MCF 10A (cell line): Measurements from ENCODE around the gene GUCY1A2. TPM values are rescaled to one million over a fixed set of nuclear protein-coding genes. Genes with fewer than 3 reads are reported as not detected.

Experiments
- BruUV-seq: library from RNA; stranded (reverse); fragments of 400-500 nt; replicated peaks from 2 replicates; lab custom pipeline; 2021; lab: Mats Ljungman, UMichigan
- CTCF ChIA-PET: fragments of 300-600 bp; sonication (Branson Sonifier 250); formaldehyde crosslinking; extraction: SDS; loops from one replicate; lab custom pipeline; 2021; ENCODE audit warnings: antibody characterized with exemption, inconsistent platforms; lab: Yijun Ruan, JAX
- POLR2A ChIA-PET: fragments of 300-600, 350-650 bp; sonication (Branson Sonifier 250); formaldehyde crosslinking; extraction: SDS; loops from one replicate; lab custom pipeline; 2020; ENCODE audit warnings: antibody characterized with exemption, inconsistent platforms; lab: Yijun Ruan, JAX
- DNase-seq: peaks from one replicate; pipeline ENCODE4 v3.0.0-alpha.2; 2018; ENCODE audit not compliant: unreplicated experiment
- H3K27ac Mint-ChIP-seq: one replicate; pipeline ENCODE4 v1.8.0; 2022; ENCODE audit warnings: mild to moderate bottlenecking, low read depth, mixed read lengths; ENCODE audit not compliant: unreplicated experiment
- H3K27me3 Mint-ChIP-seq: one replicate; pipeline ENCODE4 v1.8.0; 2022; ENCODE audit warnings: mixed read lengths; ENCODE audit not compliant: insufficient read depth, unreplicated experiment
- H3K36me3 Mint-ChIP-seq: one replicate; pipeline ENCODE4 v1.8.0; 2022; ENCODE audit warnings: mild to moderate bottlenecking, moderate library complexity, mixed read lengths; ENCODE audit not compliant: insufficient read depth, unreplicated experiment
- H3K4me1 Mint-ChIP-seq: one replicate; pipeline ENCODE4 v1.8.0; 2022; ENCODE audit warnings: mixed read lengths; ENCODE audit not compliant: insufficient read depth, unreplicated experiment
- H3K4me3 Mint-ChIP-seq: one replicate; pipeline ENCODE4 v1.8.0; 2022; ENCODE audit warnings: mild to moderate bottlenecking, moderate library complexity, mixed read lengths; ENCODE audit not compliant: unreplicated experiment
- H3K9me3 Mint-ChIP-seq: one replicate; pipeline ENCODE4 v1.8.0; 2022; ENCODE audit warnings: mixed read lengths; ENCODE audit not compliant: unreplicated experiment
- CTCF ChIP-seq: fragments of 200-600 bp; IDR thresholded peaks from one replicate; pipeline ENCODE4 v1.8.0; 2022; ENCODE audit warnings: antibody characterized with exemption, mild to moderate bottlenecking; ENCODE audit not compliant: unreplicated experiment
- intact Hi-C: fragments of 100-400 bp; cut with micrococcal nuclease; formaldehyde crosslinking; loops from 2 replicates; pipeline ENCODE4 v1.14.1; 2022
- total RNA-seq: library from RNA; stranded (reverse); gene quantifications from 2 replicates; pipeline ENCODE4 v1.2.3, GENCODE V29; 2022

GUCY1A2 gene
- total RNA-seq, 1 experiment from 2014 or later, result 0.09 TPM

DNA sequence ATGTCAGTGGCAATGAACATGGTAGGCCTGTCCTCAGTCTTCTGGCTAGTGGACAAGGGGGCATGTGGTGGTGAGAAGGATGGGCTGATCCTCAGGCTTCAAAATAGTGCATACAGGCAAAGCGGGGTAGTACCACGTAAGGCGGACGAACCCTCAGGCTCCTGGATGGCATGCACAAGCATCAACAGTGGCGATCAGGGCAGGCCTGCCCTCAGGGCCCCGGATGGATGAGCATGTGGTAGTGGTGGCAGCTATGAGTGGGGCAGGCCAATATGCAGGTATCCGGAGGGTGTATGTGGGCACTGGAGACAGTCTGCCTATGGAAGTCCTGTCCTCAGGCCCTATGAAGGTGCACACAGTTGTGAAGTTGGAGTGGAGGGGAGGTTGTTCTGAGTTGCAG, 163.8 kb downstream of the GUCY1A2 start:
- H3K36me3 Mint-ChIP-seq, result no peaks in the 10 kb centered on the region

DNA sequence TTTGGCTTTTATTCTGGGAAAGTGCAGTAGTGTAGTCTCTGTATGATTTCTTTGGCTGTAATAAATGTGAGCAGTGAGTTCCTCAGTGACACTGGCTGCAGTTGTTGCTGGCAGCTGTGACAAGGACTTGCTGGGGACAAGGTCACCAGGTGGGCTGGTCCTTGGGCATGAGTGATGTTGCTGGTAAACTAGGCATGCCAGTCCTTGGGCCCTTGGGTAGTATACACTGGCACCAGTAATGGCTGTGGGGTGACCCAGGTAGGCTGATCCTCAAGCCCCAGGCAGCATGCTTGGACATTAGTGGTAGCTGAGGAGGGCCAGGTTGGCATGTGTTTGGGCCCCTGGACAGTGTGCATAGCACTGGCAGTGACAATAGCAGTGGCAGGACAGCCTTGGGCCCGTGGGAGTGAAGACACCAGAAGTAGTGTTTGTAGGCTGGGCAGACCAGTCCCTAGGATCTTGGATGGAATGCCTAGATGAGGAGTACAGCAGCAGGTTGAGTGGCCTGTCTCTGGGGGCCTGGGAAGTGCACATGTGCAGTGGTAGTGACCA, 164.3 kb downstream of the GUCY1A2 start:
- no peak for TF ChIP-seq CTCF
- DNase-seq, result no peak
- Mint-ChIP-seq H3K4me1 (no peaks in the 10 kb centered on the region), H3K27ac (no peak overlapping the region), H3K9me3 (no peaks in the 10 kb centered on the region), H3K36me3 (no peaks in the 10 kb centered on the region), H3K27me3 (no peaks in the 10 kb centered on the region), H3K4me3 (no peak overlapping the region)
- POLR2A ChIA-PET, result no interaction called here
- no TSS peak for BruUV-seq
- intact Hi-C loops, result no loop called here
- CTCF ChIA-PET, result no interaction called here

More for the DNA sequence above, 163.8 kb downstream of the GUCY1A2 start:
- Mint-ChIP-seq H3K27ac (no peak overlapping the region), H3K9me3 (no peaks in the 10 kb centered on the region), H3K27me3 (no peaks in the 10 kb centered on the region), H3K4me1 (no peaks in the 10 kb centered on the region), H3K4me3 (no peak overlapping the region)
- BruUV-seq, result no TSS peak
- POLR2A ChIA-PET, result no interaction called here
- CTCF ChIA-PET, result no interaction called here
- TF ChIP-seq CTCF, result no peak
- no peak for DNase-seq
- intact Hi-C loops, result no loop called here

DNA sequence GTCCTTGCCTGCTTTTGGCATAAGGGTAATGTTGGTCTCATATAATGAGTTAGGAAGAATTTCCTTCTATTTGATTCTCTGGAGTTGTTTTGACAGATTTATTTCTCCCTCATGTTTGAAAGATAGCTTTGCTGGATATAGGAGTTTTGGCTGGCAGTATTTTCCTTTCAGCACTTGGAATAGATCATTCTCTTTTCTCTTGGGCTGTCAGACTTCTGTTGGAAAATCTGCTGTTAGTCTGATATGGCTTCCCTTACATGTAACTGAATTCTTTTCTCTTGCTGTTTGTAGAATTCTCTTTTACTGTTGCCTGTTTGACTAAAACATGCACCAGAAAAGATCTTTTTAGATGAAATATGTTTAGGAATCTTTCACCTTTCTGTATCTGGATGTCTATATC, 165.5 kb downstream of the GUCY1A2 start:
- no TSS peak for BruUV-seq
- intact Hi-C loops, result no loop called here
- no peaks in the 10 kb centered on the region for H3K27me3 Mint-ChIP-seq

DNA sequence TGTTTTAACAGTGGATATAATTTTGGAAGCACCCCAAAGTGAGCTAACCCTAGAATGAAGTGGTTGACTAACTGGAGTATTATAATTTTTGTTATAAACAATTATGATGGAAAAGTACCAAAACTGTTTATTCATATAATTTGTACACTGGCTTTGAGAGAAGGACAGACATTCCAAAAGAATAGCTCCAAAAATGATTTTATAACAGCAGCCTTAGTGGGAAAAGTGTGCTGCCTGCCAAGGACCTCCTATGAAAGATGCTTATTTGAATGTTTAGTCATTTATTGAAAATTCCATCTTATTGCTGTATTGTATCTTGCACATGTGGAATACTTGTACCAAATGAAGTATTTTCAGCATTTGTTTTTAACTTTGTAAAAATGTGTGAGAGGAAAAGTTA, 169.8 kb downstream of the GUCY1A2 start:
- H3K9me3 Mint-ChIP-seq, result no peaks in the 10 kb centered on the region
- POLR2A ChIA-PET, result interaction anchor here (0.6 kb wide), 1 partner anchor 45 kb away, joined by 3 read pairs; no protein-coding TSS in a partner anchor
- H3K4me1 Mint-ChIP-seq, result no peaks in the 10 kb centered on the region
- H3K36me3 Mint-ChIP-seq, result no peaks in the 10 kb centered on the region
- H3K27me3 Mint-ChIP-seq, result no peaks in the 10 kb centered on the region
- no peak overlapping the region for H3K27ac Mint-ChIP-seq
- CTCF ChIA-PET, result interaction anchor here (0.6 kb wide), 1 partner anchor 85 kb away, joined by 3 read pairs; no protein-coding TSS in a partner anchor
- DNase-seq, result no peak
- BruUV-seq, result no TSS peak
- intact Hi-C loops, result no loop called here
- no peak overlapping the region for H3K4me3 Mint-ChIP-seq
- no peak for TF ChIP-seq CTCF

More for the DNA sequence above, 165.5 kb downstream of the GUCY1A2 start:
- no peaks in the 10 kb centered on the region for H3K9me3 Mint-ChIP-seq
- no peaks in the 10 kb centered on the region for H3K4me1 Mint-ChIP-seq
- CTCF ChIA-PET, result no interaction called here
- H3K27ac Mint-ChIP-seq, result no peak overlapping the region
- POLR2A ChIA-PET, result no interaction called here
- no peak overlapping the region for H3K4me3 Mint-ChIP-seq
- DNase-seq, result no peak
- TF ChIP-seq CTCF, result no peak
- H3K36me3 Mint-ChIP-seq, result no peaks in the 10 kb centered on the region
